Lower leg skin (tissue), 3 donors: Measurements from ENCODE around the gene DDX6.

ENCODE experiments used
- CTCF ChIP-seq, 3 donors: fragments of 450-650 bp; IDR thresholded peaks; one replicate each; pipeline ENCODE4 v1.5.1; 2016; ENCODE audit warnings: antibody characterized with exemption in 3 of 3, mild to moderate bottlenecking in 3 of 3, moderate library complexity in 2 of 3
- POLR2A ChIP-seq, 2 donors: fragments of 450-650 bp; IDR thresholded peaks; one replicate each; pipeline ENCODE4 v1.6.1; 2016 to 2017; ENCODE audit warnings: antibody characterized with exemption in 2 of 2, mild to moderate bottlenecking in 1 of 2, moderate library complexity in 1 of 2

- TF ChIP-seq CTCF (IDR thresholded peaks at IDR 0.05), result no peak
- no peak for TF ChIP-seq POLR2A (IDR thresholded peaks at IDR 0.05)
These were observed 43.9 kb downstream of the DDX6 start for GRCh38 chr11:118746988-118747585.
